ENCODE measurements around the gene CST6.

The CST6 gene

GRCh38 chr11:65975771-65976170 is 36.0 kb upstream of the CST6 start:
- H3K23ac ChIP-seq (ENCODE audit: low read length in 2 of 2): no peak overlapping the region
- DNase-seq: no peak
- no peaks in the 10 kb centered on the region for H3K27me3 ChIP-seq (ENCODE audit: control insufficient read depth in 1 of 2, insufficient read depth in 1 of 2, low read length in 2 of 2)
- H2BK120ac ChIP-seq (ENCODE audit: low read depth, low read length): no peak overlapping the region
- no peak overlapping the region for H4K8ac ChIP-seq (ENCODE audit: low read length)
- no peak overlapping the region for H3K27ac ChIP-seq (ENCODE audit: low read length, poor library complexity, severe bottlenecking)
- H2AFZ ChIP-seq (ENCODE audit: low read depth, low read length): no peak overlapping the region
- H2BK5ac ChIP-seq (ENCODE audit: low read depth, low read length, poor library complexity, severe bottlenecking): no peak overlapping the region
- H4K91ac ChIP-seq (ENCODE audit: low read length): no peak overlapping the region
- WGBS: 99% methylated on average over 9 of the region's 9 CpGs
- no peak overlapping the region for H2BK12ac ChIP-seq (ENCODE audit: low read length in 2 of 2)
- H2AK5ac ChIP-seq (ENCODE audit: low read length, severe bottlenecking): no peak overlapping the region
- no peak overlapping the region for H2BK15ac ChIP-seq (ENCODE audit: low read depth, poor library complexity, severe bottlenecking)
- no peak overlapping the region for H3K4ac ChIP-seq (ENCODE audit: low read depth in 1 of 2, low read length in 2 of 2)
- no peaks in the 10 kb centered on the region for H3K4me1 ChIP-seq (ENCODE audit: control insufficient read depth, insufficient read depth, low read depth, low read length)
- H3K14ac ChIP-seq (ENCODE audit: low read length in 2 of 2): no peak overlapping the region
- H3K79me1 ChIP-seq (replicated peaks; ENCODE audit: low read length, poor library complexity, severe bottlenecking): peaks cover 6% of the 10 kb centered on the region
- H3K36me3 ChIP-seq (ENCODE audit: control insufficient read depth in 1 of 2, insufficient read depth in 2 of 2, low read depth in 1 of 2, low read length in 2 of 2): peaks cover 58 to 63% of the 10 kb centered on the region in 2 experiments
- no peak overlapping the region for H3K18ac ChIP-seq (ENCODE audit: low read depth in 1 of 2, low read length in 2 of 2)
- H3K4me3 ChIP-seq (ENCODE audit: insufficient read depth in 1 of 2, low read depth in 1 of 2, low read length in 2 of 2): no peak overlapping the region
- H3K9ac ChIP-seq (ENCODE audit: low read length): no peak overlapping the region
- H3K9me3 ChIP-seq (ENCODE audit: control insufficient read depth, low read length): no peaks in the 10 kb centered on the region
- no peak overlapping the region for H3K4me2 ChIP-seq (ENCODE audit: low read length, poor library complexity, severe bottlenecking)

- Histone ChIP-seq H4K8ac (ENCODE audit: low read length) (no peak overlapping the region), H3K27ac (ENCODE audit: low read length, poor library complexity, severe bottlenecking) (no peak overlapping the region)
- 90% methylated on average over 41 of the region's 43 CpGs for WGBS
Observed at GRCh38 chr11:65976216-65977176, 35.3 kb upstream of the CST6 start.

GRCh38 chr11:65977621-65978390 is 34.0 kb upstream of the CST6 start:
- no peak overlapping the region for H3K9ac ChIP-seq (ENCODE audit: low read length)
- WGBS: 96% methylated on average over 28 of the region's 29 CpGs

More at GRCh38 chr11:65976216-65977176, 35.3 kb upstream of the CST6 start:
- no peaks in the 10 kb centered on the region for H3K27me3 ChIP-seq (ENCODE audit: control insufficient read depth in 1 of 2, insufficient read depth in 1 of 2, low read length in 2 of 2)
- no peak overlapping the region for H3K4me3 ChIP-seq (ENCODE audit: insufficient read depth in 1 of 2, low read depth in 1 of 2, low read length in 2 of 2)
- no peak overlapping the region for H2BK120ac ChIP-seq (ENCODE audit: low read depth, low read length)
- H3K18ac ChIP-seq (ENCODE audit: low read depth in 1 of 2, low read length in 2 of 2): no peak overlapping the region
- H3K14ac ChIP-seq (ENCODE audit: low read length in 2 of 2): no peak overlapping the region
- no peaks in the 10 kb centered on the region for H3K4me1 ChIP-seq (ENCODE audit: control insufficient read depth, insufficient read depth, low read depth, low read length)
- H3K4ac ChIP-seq (ENCODE audit: low read depth in 1 of 2, low read length in 2 of 2): no peak overlapping the region
- no peak overlapping the region for H2BK12ac ChIP-seq (ENCODE audit: low read length in 2 of 2)
- H2BK15ac ChIP-seq (ENCODE audit: low read depth, poor library complexity, severe bottlenecking): no peak overlapping the region
- peaks cover 62 to 63% of the 10 kb centered on the region in 2 experiments for H3K36me3 ChIP-seq (ENCODE audit: control insufficient read depth in 1 of 2, insufficient read depth in 2 of 2, low read depth in 1 of 2, low read length in 2 of 2)
- no peak overlapping the region for H2BK5ac ChIP-seq (ENCODE audit: low read depth, low read length, poor library complexity, severe bottlenecking)
- no peak overlapping the region for H3K4me2 ChIP-seq (ENCODE audit: low read length, poor library complexity, severe bottlenecking)
- H3K79me1 ChIP-seq (replicated peaks; ENCODE audit: low read length, poor library complexity, severe bottlenecking): peaks cover 6% of the 10 kb centered on the region
- no peak for DNase-seq
- no peak overlapping the region for H4K91ac ChIP-seq (ENCODE audit: low read length)
- no peak overlapping the region for H2AK5ac ChIP-seq (ENCODE audit: low read length, severe bottlenecking)
- no peak overlapping the region for H3K23ac ChIP-seq (ENCODE audit: low read length in 2 of 2)
- no peak overlapping the region for H2AFZ ChIP-seq (ENCODE audit: low read depth, low read length)
- no peak overlapping the region for H3K9ac ChIP-seq (ENCODE audit: low read length)
- H3K9me3 ChIP-seq (ENCODE audit: control insufficient read depth, low read length): no peaks in the 10 kb centered on the region

More at GRCh38 chr11:65977621-65978390, 34.0 kb upstream of the CST6 start:
- no peaks in the 10 kb centered on the region for H3K27me3 ChIP-seq (ENCODE audit: control insufficient read depth in 1 of 2, insufficient read depth in 1 of 2, low read length in 2 of 2)
- H3K27ac ChIP-seq (ENCODE audit: low read length, poor library complexity, severe bottlenecking): no peak overlapping the region
- H3K9me3 ChIP-seq (ENCODE audit: control insufficient read depth, low read length): no peaks in the 10 kb centered on the region
- peaks cover 50 to 70% of the 10 kb centered on the region in 2 experiments for H3K36me3 ChIP-seq (ENCODE audit: control insufficient read depth in 1 of 2, insufficient read depth in 2 of 2, low read depth in 1 of 2, low read length in 2 of 2)
- H3K79me1 ChIP-seq (replicated peaks; ENCODE audit: low read length, poor library complexity, severe bottlenecking): peaks cover 2% of the 10 kb centered on the region
- H3K14ac ChIP-seq (ENCODE audit: low read length in 2 of 2): no peak overlapping the region
- H2BK120ac ChIP-seq (ENCODE audit: low read depth, low read length): no peak overlapping the region
- no peak overlapping the region for H2BK12ac ChIP-seq (ENCODE audit: low read length in 2 of 2)
- no peak for DNase-seq
- no peak overlapping the region for H2BK5ac ChIP-seq (ENCODE audit: low read depth, low read length, poor library complexity, severe bottlenecking)
- H3K23ac ChIP-seq (ENCODE audit: low read length in 2 of 2): no peak overlapping the region
- H2BK15ac ChIP-seq (ENCODE audit: low read depth, poor library complexity, severe bottlenecking): no peak overlapping the region
- H2AFZ ChIP-seq (ENCODE audit: low read depth, low read length): no peak overlapping the region
- no peaks in the 10 kb centered on the region for H3K4me1 ChIP-seq (ENCODE audit: control insufficient read depth, insufficient read depth, low read depth, low read length)
- H3K18ac ChIP-seq (ENCODE audit: low read depth in 1 of 2, low read length in 2 of 2): no peak overlapping the region
- no peak overlapping the region for H3K4me3 ChIP-seq (ENCODE audit: insufficient read depth in 1 of 2, low read depth in 1 of 2, low read length in 2 of 2)
- no peak overlapping the region for H3K4me2 ChIP-seq (ENCODE audit: low read length, poor library complexity, severe bottlenecking)
- H2AK5ac ChIP-seq (ENCODE audit: low read length, severe bottlenecking): no peak overlapping the region
- H4K91ac ChIP-seq (ENCODE audit: low read length): no peak overlapping the region
- H4K8ac ChIP-seq (ENCODE audit: low read length): peak overlapping the region; percentile 9
- no peak overlapping the region for H3K4ac ChIP-seq (ENCODE audit: low read depth in 1 of 2, low read length in 2 of 2)

All from mesenchymal stem cell (in vitro differentiated cells and primary cell).